ENCODE data around the gene ABTB2. TPM values are rescaled to one million over a fixed set of nuclear protein-coding genes. Genes with fewer than 3 reads are reported as not detected.

The ABTB2 gene
- total RNA-seq, 1 donor from 2014 or later: 3.2 TPM

- no peaks in the 10 kb centered on the region for H3K4me1 ChIP-seq
- no peaks in the 10 kb centered on the region for H3K9me3 ChIP-seq
- no peaks in the 10 kb centered on the region for H3K36me3 ChIP-seq
- ATAC-seq (no peak), DNase-seq (no peak)
- no peaks in the 10 kb centered on the region for H3K27me3 ChIP-seq
- peak; percentile 27 for TF ChIP-seq CTCF (IDR thresholded peaks at IDR 0.05)
- no peak overlapping the region for H3K4me3 ChIP-seq
- intact Hi-C loops (cut with DNase I): no loop called here
- H3K27ac ChIP-seq: no peak overlapping the region
These were observed 8.7 kb upstream of the ABTB2 start for GRCh38 chr11:34366522-34366921.

GRCh38 chr11:34364102-34364501 lies 6.3 kb upstream of the ABTB2 start:
- no peak overlapping the region for H3K4me3 ChIP-seq
- H3K27ac ChIP-seq: no peak overlapping the region
- H3K27me3 ChIP-seq: no peaks in the 10 kb centered on the region
- no peaks in the 10 kb centered on the region for H3K4me1 ChIP-seq
- intact Hi-C loops (cut with DNase I): no loop called here
- no peaks in the 10 kb centered on the region for H3K36me3 ChIP-seq
- ATAC-seq (no peak), DNase-seq (no peak)
- no peak for TF ChIP-seq CTCF (IDR thresholded peaks at IDR 0.05)
- no peaks in the 10 kb centered on the region for H3K9me3 ChIP-seq

- Histone ChIP-seq H3K36me3 (no peaks in the 10 kb centered on the region), H3K27ac (no peak overlapping the region), H3K4me1 (peaks cover 6% of the 10 kb centered on the region), H3K27me3 (no peaks in the 10 kb centered on the region), H3K4me3 (no peak overlapping the region), H3K9me3 (no peaks in the 10 kb centered on the region)
- DNase-seq (no peak), ATAC-seq (peak; percentile 34)
- TF ChIP-seq CTCF (IDR thresholded peaks at IDR 0.05): no peak
- intact Hi-C loops (cut with DNase I): no loop called here
These were observed 5.7 kb upstream of the ABTB2 start for GRCh38 chr11:34363363-34364084.

- intact Hi-C loops (cut with DNase I): no loop called here
- TF ChIP-seq CTCF (IDR thresholded peaks at IDR 0.05): no peak
- Histone ChIP-seq H3K27me3 (peaks cover 4% of the 10 kb centered on the region), H3K36me3 (no peaks in the 10 kb centered on the region), H3K4me1 (peaks cover 30% of the 10 kb centered on the region), H3K27ac (no peak overlapping the region), H3K4me3 (no peak overlapping the region), H3K9me3 (no peaks in the 10 kb centered on the region)
- ATAC-seq: no peak
- DNase-seq: no peak
These were observed 2.2 kb upstream of the ABTB2 start for GRCh38 chr11:34360046-34360445.

GRCh38 chr11:34359548-34359891 lies 1.7 kb upstream of the ABTB2 start:
- DNase-seq (no peak), ATAC-seq (no peak)
- H3K9me3 ChIP-seq: no peaks in the 10 kb centered on the region
- peak; percentile 38 for TF ChIP-seq CTCF (IDR thresholded peaks at IDR 0.05)
- H3K27me3 ChIP-seq: peaks cover 7% of the 10 kb centered on the region
- peak overlapping the region; percentile 57 for H3K4me3 ChIP-seq
- H3K36me3 ChIP-seq: no peaks in the 10 kb centered on the region
- no peak overlapping the region for H3K27ac ChIP-seq
- intact Hi-C loops (cut with DNase I): loop anchor here (2.0 kb wide), 1 partner anchor 185 kb away; no protein-coding TSS in a partner anchor
- H3K4me1 ChIP-seq: peaks cover 30% of the 10 kb centered on the region
